ENCODE measurements around the gene SYCP2.
"Not testable (repeated sequence)": the region's sequence is repeated elsewhere in the genome, so short reads cannot be mapped to it uniquely, and the experiment has no call there.

SYCP2 gene

GRCh38 chr20:59866338-59866737 is 67.1 kb downstream of the SYCP2 start:
- no peak for TF ChIP-seq CTCF (IDR thresholded peaks at IDR 0.05; ENCODE audit: low read depth, low read length, missing control alignments)
- no peak for DNase-seq (ENCODE audit: extremely low read depth, low read depth)
- no peak overlapping the region for H3K4me3 ChIP-seq (replicated peaks; ENCODE audit: low read depth, low read length)

GRCh38 chr20:59864726-59865125 is 68.7 kb downstream of the SYCP2 start:
- no peak for TF ChIP-seq CTCF (IDR thresholded peaks at IDR 0.05; ENCODE audit: low read depth, low read length, missing control alignments)
- H3K4me3 ChIP-seq (replicated peaks; ENCODE audit: low read depth, low read length): no peak overlapping the region
- DNase-seq (ENCODE audit: extremely low read depth, low read depth): no peak

- no peak for DNase-seq (ENCODE audit: extremely low read depth, low read depth)
- no peak overlapping the region for H3K4me3 ChIP-seq (replicated peaks; ENCODE audit: low read depth, low read length)
- no peak for TF ChIP-seq CTCF (IDR thresholded peaks at IDR 0.05; ENCODE audit: low read depth, low read length, missing control alignments)
Measured at GRCh38 chr20:59863058-59863457, 70.4 kb downstream of the SYCP2 start.

GRCh38 chr20:59861401-59861800 is 72.0 kb downstream of the SYCP2 start:
- DNase-seq (ENCODE audit: extremely low read depth, low read depth): no peak
- no peak overlapping the region for H3K4me3 ChIP-seq (replicated peaks; ENCODE audit: low read depth, low read length)
- no peak for TF ChIP-seq CTCF (IDR thresholded peaks at IDR 0.05; ENCODE audit: low read depth, low read length, missing control alignments)

GRCh38 chr20:59858425-59858824 is 75.0 kb downstream of the SYCP2 start:
- no peak for DNase-seq (ENCODE audit: extremely low read depth, low read depth)
- H3K4me3 ChIP-seq (replicated peaks; ENCODE audit: low read depth, low read length): no peak overlapping the region
- no peak for TF ChIP-seq CTCF (IDR thresholded peaks at IDR 0.05; ENCODE audit: low read depth, low read length, missing control alignments)

GRCh38 chr20:59857966-59858365 is 75.5 kb downstream of the SYCP2 start:
- DNase-seq (ENCODE audit: extremely low read depth, low read depth): no peak
- TF ChIP-seq CTCF (IDR thresholded peaks at IDR 0.05; ENCODE audit: low read depth, low read length, missing control alignments): no peak
- H3K4me3 ChIP-seq (replicated peaks; ENCODE audit: low read depth, low read length): no peak overlapping the region

- DNase-seq (ENCODE audit: extremely low read depth, low read depth); H3K4me3 ChIP-seq (replicated peaks; ENCODE audit: low read depth, low read length): not testable (repeated sequence)
Measured at GRCh38 chr20:59856941-59857340, 76.5 kb downstream of the SYCP2 start.

GRCh38 chr20:59856526-59856925 is 76.9 kb downstream of the SYCP2 start:
- not testable (repeated sequence) for DNase-seq (ENCODE audit: extremely low read depth, low read depth); H3K4me3 ChIP-seq (replicated peaks; ENCODE audit: low read depth, low read length)

Data from HFF-Myc (cell line).